GM20000 (cell line): Measurements from ENCODE around the gene LMAN1.

Source experiments
- DNase-seq: peaks from one replicate; pipeline ENCODE4 v3.0.0; 2012; ENCODE audit warnings: low spot score
- TF ChIP-seq, protein P1 (sequence below): IDR thresholded peaks from 2 replicates; pipeline ENCODE4 v1.5.1; 2012; ENCODE audit warnings: mild to moderate bottlenecking, control low read depth; ENCODE audit errors: extremely low read depth, missing control alignments

LMAN1 gene

DNA sequence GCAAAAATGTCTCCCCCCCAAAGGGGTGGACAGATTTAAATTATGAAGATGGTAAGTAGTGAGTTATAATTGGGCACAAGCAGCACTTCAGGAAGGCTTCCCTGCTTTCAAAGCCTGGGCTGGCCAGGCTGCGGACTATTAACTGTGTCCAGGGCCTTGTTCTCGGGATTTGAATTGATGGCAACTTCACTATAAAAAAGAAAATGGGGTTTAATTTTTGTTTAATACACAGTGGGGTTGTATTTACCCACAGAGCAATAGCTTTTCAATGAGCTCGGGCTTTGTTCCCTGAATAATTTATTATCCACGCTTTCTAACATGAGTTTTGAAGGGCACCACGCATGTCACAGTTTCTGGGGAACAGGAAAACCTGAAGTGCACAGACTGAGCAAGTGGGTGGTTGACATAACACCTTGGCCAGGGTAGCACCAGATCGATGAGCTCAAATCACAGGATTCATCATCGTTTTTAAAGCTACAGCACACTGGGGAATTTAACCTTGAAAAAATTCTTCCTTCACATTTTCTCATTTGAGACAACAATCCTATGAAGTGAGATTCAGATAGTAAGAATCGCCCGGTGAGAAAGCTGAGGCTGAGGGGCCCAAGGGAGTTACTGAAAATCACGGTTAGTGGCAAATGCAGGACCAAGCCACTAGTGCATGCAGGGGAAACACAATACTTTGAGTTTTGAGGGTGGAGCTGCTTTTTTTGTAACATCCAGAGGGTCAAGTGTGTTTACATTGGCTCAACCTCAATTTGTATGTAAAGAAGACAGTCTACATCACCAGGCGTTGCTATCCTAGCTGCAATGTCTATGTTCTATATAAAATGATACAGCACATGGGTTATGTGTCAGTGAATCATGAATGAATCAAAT is 28.9 kb upstream of the LMAN1 start:
- TF ChIP-seq, protein P1, sequence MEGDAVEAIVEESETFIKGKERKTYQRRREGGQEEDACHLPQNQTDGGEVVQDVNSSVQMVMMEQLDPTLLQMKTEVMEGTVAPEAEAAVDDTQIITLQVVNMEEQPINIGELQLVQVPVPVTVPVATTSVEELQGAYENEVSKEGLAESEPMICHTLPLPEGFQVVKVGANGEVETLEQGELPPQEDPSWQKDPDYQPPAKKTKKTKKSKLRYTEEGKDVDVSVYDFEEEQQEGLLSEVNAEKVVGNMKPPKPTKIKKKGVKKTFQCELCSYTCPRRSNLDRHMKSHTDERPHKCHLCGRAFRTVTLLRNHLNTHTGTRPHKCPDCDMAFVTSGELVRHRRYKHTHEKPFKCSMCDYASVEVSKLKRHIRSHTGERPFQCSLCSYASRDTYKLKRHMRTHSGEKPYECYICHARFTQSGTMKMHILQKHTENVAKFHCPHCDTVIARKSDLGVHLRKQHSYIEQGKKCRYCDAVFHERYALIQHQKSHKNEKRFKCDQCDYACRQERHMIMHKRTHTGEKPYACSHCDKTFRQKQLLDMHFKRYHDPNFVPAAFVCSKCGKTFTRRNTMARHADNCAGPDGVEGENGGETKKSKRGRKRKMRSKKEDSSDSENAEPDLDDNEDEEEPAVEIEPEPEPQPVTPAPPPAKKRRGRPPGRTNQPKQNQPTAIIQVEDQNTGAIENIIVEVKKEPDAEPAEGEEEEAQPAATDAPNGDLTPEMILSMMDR = no peak
- DNase-seq = no peak

DNA sequence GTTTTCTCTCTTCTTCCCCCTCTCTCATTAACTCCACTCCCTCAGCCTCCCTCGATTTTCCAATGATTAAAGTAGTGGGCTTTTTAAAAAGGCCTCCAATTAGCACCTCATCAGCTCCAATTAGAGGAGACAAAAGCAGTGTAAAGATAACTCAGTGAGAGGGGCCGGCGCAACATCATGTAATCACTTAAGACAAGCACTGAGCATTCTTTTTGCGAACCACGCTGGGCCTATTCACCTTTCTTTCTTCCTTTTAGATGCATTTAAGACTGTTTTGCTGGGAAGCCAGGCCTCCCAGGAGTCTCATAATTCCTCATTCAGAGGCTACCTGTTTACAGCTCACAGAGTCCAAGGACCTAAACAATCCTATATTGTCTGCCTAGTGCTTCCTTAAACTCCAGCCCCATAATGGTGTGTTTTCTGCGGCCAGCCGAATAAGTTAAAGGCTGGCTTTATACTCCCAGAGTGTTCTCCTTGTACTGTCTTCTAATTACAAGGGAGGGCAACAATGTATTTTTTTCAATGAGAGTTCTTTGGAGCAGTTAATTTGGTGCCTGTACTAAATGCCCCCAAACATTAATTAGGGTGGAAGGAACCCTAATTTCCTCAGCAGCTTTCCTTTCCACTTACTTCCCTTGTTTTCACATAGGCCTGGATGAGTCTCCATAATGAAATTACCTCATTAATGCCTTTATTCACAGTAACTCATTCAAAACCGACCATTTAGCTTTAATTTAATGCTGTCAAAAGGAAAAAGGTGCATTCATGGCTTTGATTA is 28.0 kb upstream of the LMAN1 start:
- DNase-seq = no peak
- TF ChIP-seq, protein P1 = no peak

DNA sequence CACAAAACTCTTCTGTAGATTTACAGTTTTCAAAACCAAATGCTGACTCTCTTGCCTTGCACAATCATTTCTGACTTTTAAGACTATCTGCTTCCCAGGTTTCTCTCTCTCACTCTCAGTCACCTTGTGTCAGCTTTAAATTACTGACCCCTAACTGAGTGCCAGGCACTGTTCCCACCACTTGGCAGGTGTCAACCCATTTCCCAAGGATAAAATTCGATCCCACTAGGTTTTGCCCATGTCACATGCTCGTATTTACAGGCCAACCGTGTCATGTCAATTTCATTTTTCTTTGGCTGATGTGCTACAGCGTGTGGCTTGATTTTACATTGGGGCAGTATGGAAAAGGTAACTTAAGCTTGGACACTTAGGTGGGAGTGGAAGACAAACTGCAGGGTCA is 26.1 kb upstream of the LMAN1 start:
- TF ChIP-seq, protein P1 = no peak
- no peak for DNase-seq

DNA sequence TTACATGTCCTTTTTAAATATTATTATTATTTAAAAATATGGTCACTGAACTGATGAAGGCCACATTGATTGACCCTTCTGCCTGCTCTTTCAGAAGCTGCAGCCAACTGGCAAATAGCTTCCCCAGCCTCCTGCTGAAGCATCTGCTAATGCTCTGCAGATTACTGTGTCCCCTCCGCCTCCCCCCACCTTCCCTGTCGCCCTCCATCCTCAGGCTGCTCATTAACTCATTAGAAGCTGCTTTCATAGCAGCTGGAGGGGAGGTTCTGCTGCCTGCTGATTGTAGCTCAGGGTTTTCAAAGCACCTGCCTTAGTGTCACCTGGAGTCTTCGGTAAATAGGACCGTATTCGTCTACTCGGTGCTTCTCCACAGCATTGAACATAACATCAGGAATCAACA is 24.8 kb upstream of the LMAN1 start:
- no peak for DNase-seq
- TF ChIP-seq, protein P1 = no peak

DNA sequence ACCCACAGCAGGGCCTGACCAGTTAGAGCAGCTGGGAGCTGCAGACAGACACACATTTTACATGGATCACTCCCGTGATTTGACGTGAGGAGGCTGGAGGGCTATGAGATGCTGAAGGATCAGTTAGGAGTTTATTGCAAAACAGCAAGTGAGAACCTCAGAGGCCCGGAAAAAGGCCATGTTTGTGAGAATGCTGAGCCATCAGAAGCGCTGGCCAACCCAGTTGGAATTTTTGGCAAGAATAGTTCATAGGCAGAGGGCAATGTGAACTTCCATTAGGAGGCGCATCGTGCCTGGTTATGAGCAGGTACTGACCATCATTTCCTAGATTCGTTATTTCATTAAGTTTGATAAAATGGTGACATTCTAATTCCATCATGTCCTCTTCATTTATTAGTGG is 23.3 kb upstream of the LMAN1 start:
- no peak for DNase-seq
- TF ChIP-seq, protein P1 = no peak

DNA sequence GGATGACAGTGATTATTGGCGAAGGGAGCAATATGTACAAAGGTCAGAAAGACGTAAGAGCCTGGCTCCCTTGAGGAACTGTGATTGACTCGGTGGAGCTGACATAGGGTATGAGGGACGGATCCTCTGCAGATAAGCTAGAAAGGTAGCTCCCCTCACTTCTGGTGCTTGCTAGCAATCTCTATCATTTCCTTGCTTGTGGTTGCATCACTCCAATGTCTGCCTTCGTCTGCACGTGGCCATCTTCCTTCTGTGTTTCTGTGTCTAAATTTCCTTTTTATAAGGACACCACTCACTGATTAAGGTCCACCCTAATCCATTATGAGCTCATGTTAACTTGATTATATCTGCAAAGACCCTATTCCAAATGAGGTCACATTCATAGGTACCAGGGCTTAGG is 22.9 kb upstream of the LMAN1 start:
- DNase-seq = no peak
- TF ChIP-seq, protein P1 = no peak

DNA sequence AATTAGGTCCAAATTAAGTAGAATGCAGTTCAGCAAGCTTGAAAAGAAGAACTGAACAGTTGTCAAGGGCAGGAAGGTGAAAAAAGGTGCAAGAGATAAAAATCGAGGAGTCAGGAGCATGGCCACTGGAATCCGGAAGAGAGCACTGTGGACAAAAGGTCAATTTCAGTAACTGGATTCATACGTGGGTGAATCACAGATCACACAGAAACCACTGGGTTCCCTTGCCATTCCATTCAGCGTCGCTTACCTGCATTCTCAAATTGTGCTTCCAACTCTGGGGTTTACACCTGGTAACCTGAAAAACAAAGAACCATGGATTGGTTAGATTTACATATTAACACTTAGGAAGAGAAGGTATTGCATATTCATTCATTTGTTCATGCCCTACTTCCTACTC is 21.6 kb upstream of the LMAN1 start:
- DNase-seq = no peak
- TF ChIP-seq, protein P1 = no peak
